Thyroid gland (tissue), 4 donors: ENCODE data around the gene ARRDC1. TPM values are rescaled to one million over a fixed set of nuclear protein-coding genes. Genes with fewer than 3 reads are reported as not detected.

Experiments
- DNase-seq, 2 donors: peaks; one replicate each; pipeline ENCODE4 v3.0.0-alpha.2; 2019
- H3K27ac ChIP-seq, 3 donors: fragments of 200-600 bp; sonication (generic); 1 replicate in 2 of 3; 2 replicates in 1 of 3; pipeline ENCODE4 v1.5.1; 2016 to 2019; ENCODE audit warnings: mild to moderate bottlenecking in 1 of 3, moderate library complexity in 1 of 3
- H3K27me3 ChIP-seq: fragments of 200-600 bp; sonication (generic); one replicate; pipeline ENCODE4 v1.5.1; 2019
- H3K36me3 ChIP-seq, 2 donors: fragments of 200-600 bp; sonication (generic); one replicate each; pipeline ENCODE4 v1.5.1; 2016 to 2019
- H3K4me1 ChIP-seq, 2 donors: fragments of 200-600 bp; sonication (generic); one replicate each; pipeline ENCODE4 v1.5.1; 2017 to 2019
- H3K4me3 ChIP-seq, 3 donors: fragments of 200-600 bp; sonication (generic); replicated peaks in 1 of 3; 1 replicate in 2 of 3; 2 replicates in 1 of 3; pipeline ENCODE4 v1.5.1; 2016; ENCODE audit warnings: mild to moderate bottlenecking in 1 of 3
- H3K9me3 ChIP-seq: fragments of 200-600 bp; sonication (generic); one replicate; pipeline ENCODE4 v1.5.1; 2017
- CTCF ChIP-seq, 6 experiments: fragments of 200-600 bp in 3 of 6; fragments of 450-650 bp in 3 of 6; sonication (generic) in 3 of 6; IDR thresholded peaks; one replicate each; pipeline ENCODE4 v1.5.1; 2016 to 2019; ENCODE audit warnings: antibody characterized with exemption in 6 of 6, mild to moderate bottlenecking in 2 of 6, inconsistent platforms in 1 of 6, moderate library complexity in 1 of 6
- POLR2A ChIP-seq, 2 donors: fragments of 450-650 bp; IDR thresholded peaks; one replicate each; pipeline ENCODE4 v1.6.1; 2017; ENCODE audit warnings: antibody characterized with exemption in 2 of 2, mild to moderate bottlenecking in 2 of 2, moderate library complexity in 1 of 2
- WGBS, 2 donors: methylation state at CpG; one replicate each; pipeline ENCODE4 v1.1.5; 2017; 5-methylcytosine and 5-hydroxymethylcytosine counted together
- intact Hi-C: fragments of 100-400 bp; cut with DNase I; formaldehyde crosslinking; loops from one replicate; pipeline ENCODE4 v1.15.1; 2023
- small RNA-seq: library from RNA; depleted of rRNA; stranded (forward); fragments of <200 nt; gene quantifications from one replicate; pipeline ENCODE3, GENCODE V24; 2016
- total RNA-seq, 4 donors: library from RNA; depleted of rRNA; stranded (reverse); fragments of >200 nt; gene quantifications; one replicate each; pipeline ENCODE4 v1.2.3, GENCODE V29; 2016

The ARRDC1 gene
- total RNA-seq, 4 donors from 2014 or later, result 45.6 to 66.2 (median 61.2) TPM

GRCh38 chr9:137664676-137665075, 59.2 kb downstream of the ARRDC1 start:
- intact Hi-C loops, result no loop called here
- Histone ChIP-seq H3K9me3 (no peaks in the 10 kb centered on the region), H3K4me3 (no peak overlapping the region), H3K27me3 (no peaks in the 10 kb centered on the region), H3K4me1 (peaks cover 64 to 69% of the 10 kb centered on the region in 2 donors), H3K36me3 (no peaks in the 10 kb centered on the region), H3K27ac (peak overlapping the region; percentile 42 to 77 (median 50))
- TF ChIP-seq POLR2A (IDR thresholded peaks at IDR 0.05), result no peak
- no peak for TF ChIP-seq CTCF (IDR thresholded peaks at IDR 0.05)
- peak; percentile 84 to 86 for DNase-seq
- WGBS, 2 donors, result 32 to 43% methylated on average over 7 of the region's 7 CpGs

Small RNA genes within 50 kb of the gene (small RNA-seq; reads per million reads assigned to genes)
- gene RF00017, result not detected

Other genes starting within 250 kb of the ARRDC1 start
- gene EXD3, start 182.5 kb upstream of the ARRDC1 start, total RNA-seq, result 10 to 100 TPM; 13.0 to 32.0 (median 26.6) TPM
- 10 to 100 TPM in 2 of 4 donors, 1 to 10 TPM in 2; 5.4 to 16.6 (median 10.0) TPM for gene NOXA1, start 182.3 kb upstream of the ARRDC1 start, total RNA-seq
- under 1 TPM in 2 of 4 donors, not detected in 2; 0.29 to 0.78 TPM for gene ENTPD8, start 164.3 kb upstream of the ARRDC1 start, total RNA-seq
- gene NSMF, start 146.4 kb upstream of the ARRDC1 start, total RNA-seq, result 10 to 100 TPM; 50.1 to 58.5 (median 54.2) TPM
- 10 to 100 TPM; 10.1 to 23.6 (median 11.6) TPM for gene PNPLA7, start 55.3 kb upstream of the ARRDC1 start, total RNA-seq
- gene MRPL41, start 53.8 kb upstream of the ARRDC1 start, total RNA-seq, result 10 to 100 TPM; 24.5 to 67.2 (median 47.7) TPM
- gene DPH7, start 26.8 kb upstream of the ARRDC1 start, total RNA-seq, result 10 to 100 TPM; 20.8 to 47.4 (median 34.1) TPM
- gene ZMYND19, start 15.2 kb upstream of the ARRDC1 start, total RNA-seq, result 10 to 100 TPM in 1 of 4 donors, 1 to 10 TPM in 3; 8.7 to 14.3 (median 9.5) TPM
- 10 to 100 TPM; 56.8 to 99.5 (median 94.4) TPM for gene EHMT1, start 13.3 kb downstream of the ARRDC1 start, total RNA-seq